22Rv1 (cell line): ENCODE results near the gene GUCY1B1.

Experiments
- H3K27ac ChIP-seq: fragments of 450-650 bp; 2 replicates; pipeline ENCODE4 v1.5.1; 2017
- CTCF ChIP-seq: fragments of 450-650 bp; IDR thresholded peaks from 2 replicates; pipeline ENCODE4 v1.5.1; 2017; ENCODE audit warnings: mild to moderate bottlenecking
- ZFX ChIP-seq: fragments of 450-650 bp; IDR thresholded peaks from 2 replicates; pipeline ENCODE4 v1.6.1; 2017; ENCODE audit warnings: antibody characterized with exemption, borderline replicate concordance

Gene GUCY1B1

GRCh38 chr4:155842080-155842479, 83.3 kb downstream of the GUCY1B1 start:
- TF ChIP-seq ZFX = no peak
- TF ChIP-seq CTCF = no peak

GRCh38 chr4:155846929-155847328, 88.1 kb downstream of the GUCY1B1 start:
- no peak overlapping the region for H3K27ac ChIP-seq
- no peak for TF ChIP-seq CTCF

More at GRCh38 chr4:155842080-155842479, 83.3 kb downstream of the GUCY1B1 start:
- no peak overlapping the region for H3K27ac ChIP-seq

GRCh38 chr4:155849042-155849441, 90.2 kb downstream of the GUCY1B1 start:
- no peak for TF ChIP-seq ZFX
- H3K27ac ChIP-seq = no peak overlapping the region

GRCh38 chr4:155853189-155853588, 94.4 kb downstream of the GUCY1B1 start:
- TF ChIP-seq CTCF (no peak), ZFX (no peak)
- no peak overlapping the region for H3K27ac ChIP-seq

GRCh38 chr4:155854582-155855226, 95.9 kb downstream of the GUCY1B1 start:
- no peak overlapping the region for H3K27ac ChIP-seq

GRCh38 chr4:155855897-155856296, 97.1 kb downstream of the GUCY1B1 start:
- no peak overlapping the region for H3K27ac ChIP-seq
- TF ChIP-seq CTCF = no peak
- TF ChIP-seq ZFX = no peak

More at GRCh38 chr4:155854582-155855226, 95.9 kb downstream of the GUCY1B1 start:
- TF ChIP-seq CTCF (no peak), ZFX (no peak)
